BLaER1 treated with 17β-estradiol and CSF1 and Interleukin-3, amounts not matched to agents 10 nM and 100 nM (cell line): ENCODE data around the gene ARFRP1.

Source experiments
- H3K27ac ChIP-seq, 11 experiments: shearing (Covaris generic); formaldehyde crosslinking; 2 replicates each; pipeline ENCODE4 v1.8.1; 2022
- H3K27me3 ChIP-seq, 11 experiments: shearing (Covaris generic); formaldehyde crosslinking; 2 replicates each; pipeline ENCODE4 v1.8.1; 2022
- H3K36me3 ChIP-seq, 11 experiments: shearing (Covaris generic); formaldehyde crosslinking; 2 replicates each; pipeline ENCODE4 v1.8.1; 2022
- H3K4me1 ChIP-seq, 10 experiments: shearing (Covaris generic); formaldehyde crosslinking; 2 replicates each; pipeline ENCODE4 v1.8.1; 2022
- H3K4me2 ChIP-seq, 11 experiments: shearing (Covaris generic); formaldehyde crosslinking; 2 replicates each; pipeline ENCODE4 v1.8.1; 2022
- H3K4me3 ChIP-seq, 10 experiments: shearing (Covaris generic); formaldehyde crosslinking; 2 replicates each; pipeline ENCODE4 v1.8.1; 2022
- H3K9ac ChIP-seq, 11 experiments: shearing (Covaris generic); formaldehyde crosslinking; 2 replicates each; pipeline ENCODE4 v1.8.1; 2022
- H3K9me3 ChIP-seq, 11 experiments: shearing (Covaris generic); formaldehyde crosslinking; replicated peaks in 1 of 11; 2 replicates each; pipeline ENCODE4 v1.8.1; 2022
- H4K20me1 ChIP-seq, 11 experiments: shearing (Covaris generic); formaldehyde crosslinking; 2 replicates each; pipeline ENCODE4 v1.8.1; 2022
- Cebpa-rat ChIP-seq, 11 experiments: shearing (Covaris generic); IDR thresholded peaks; 2 replicates each; pipeline ENCODE4 v1.8.1; 2022

The ARFRP1 gene

DNA sequence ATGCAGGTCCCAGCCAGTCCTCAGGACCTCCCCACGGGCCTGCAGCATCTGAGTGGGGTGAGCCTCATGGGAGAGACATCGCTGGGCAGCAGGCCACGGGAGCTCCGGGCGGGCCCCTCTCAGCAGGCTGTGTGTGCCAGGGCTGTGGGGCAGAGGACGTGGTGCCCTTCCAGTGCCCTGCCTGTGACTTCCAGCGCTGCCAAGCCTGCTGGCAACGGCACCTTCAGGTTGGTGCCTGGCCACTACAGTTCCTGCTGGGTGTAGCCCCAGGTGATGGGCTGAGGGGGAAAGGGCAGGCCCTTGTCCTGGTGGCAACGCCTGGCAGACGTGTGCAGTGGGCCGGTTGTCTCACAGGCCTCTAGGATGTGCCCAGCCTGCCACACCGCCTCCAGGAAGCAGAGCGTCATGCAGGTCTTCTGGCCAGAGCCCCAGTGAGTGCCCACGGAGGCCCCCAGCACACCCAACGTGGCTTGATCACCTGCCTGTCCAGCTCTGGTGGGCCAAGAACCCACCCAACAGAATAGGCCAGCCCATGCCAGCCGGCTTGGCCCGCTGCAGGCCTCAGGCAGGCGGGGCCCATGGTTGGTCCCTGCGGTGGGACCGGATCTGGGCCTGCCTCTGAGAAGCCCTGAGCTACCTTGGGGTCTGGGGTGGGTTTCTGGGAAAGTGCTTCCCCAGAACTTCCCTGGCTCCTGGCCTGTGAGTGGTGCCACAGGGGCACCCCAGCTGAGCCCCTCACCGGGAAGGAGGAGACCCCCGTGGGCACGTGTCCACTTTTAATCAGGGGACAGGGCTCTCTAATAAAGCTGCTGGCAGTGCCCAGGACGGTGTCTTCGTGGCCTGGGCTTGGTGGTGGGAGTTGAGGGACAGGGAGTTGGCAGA lies 12.1 kb downstream of the ARFRP1 start:
- Histone ChIP-seq H3K4me1 (peaks cover 63 to 76% (median 70%) of the 10 kb centered on the region in 10 experiments), H3K4me2 (peak overlapping the region; percentile 89 to 99 (median 97)), H3K9me3 (no peaks in the 10 kb centered on the region), H3K9ac (peak overlapping the region in 10 of 11 experiments; percentile 31 to 75 (median 62); a peak in 18 of 22 replicates), H3K4me3 (no peak overlapping the region; a peak in 1 of 20 replicates), H3K27ac (peak overlapping the region in 7 of 11 experiments; percentile 46 to 61 (median 57); a peak in 14 of 22 replicates), H3K27me3 (no peaks in the 10 kb centered on the region), H4K20me1 (peaks cover 27 to 88% (median 68%) of the 10 kb centered on the region in 11 experiments), H3K36me3 (peaks cover 0 to 32% (median 10%) of the 10 kb centered on the region in 11 experiments; a peak in 11 of 22 replicates)
- TF ChIP-seq Cebpa-rat (IDR thresholded peaks at IDR 0.05), result no peak

DNA sequence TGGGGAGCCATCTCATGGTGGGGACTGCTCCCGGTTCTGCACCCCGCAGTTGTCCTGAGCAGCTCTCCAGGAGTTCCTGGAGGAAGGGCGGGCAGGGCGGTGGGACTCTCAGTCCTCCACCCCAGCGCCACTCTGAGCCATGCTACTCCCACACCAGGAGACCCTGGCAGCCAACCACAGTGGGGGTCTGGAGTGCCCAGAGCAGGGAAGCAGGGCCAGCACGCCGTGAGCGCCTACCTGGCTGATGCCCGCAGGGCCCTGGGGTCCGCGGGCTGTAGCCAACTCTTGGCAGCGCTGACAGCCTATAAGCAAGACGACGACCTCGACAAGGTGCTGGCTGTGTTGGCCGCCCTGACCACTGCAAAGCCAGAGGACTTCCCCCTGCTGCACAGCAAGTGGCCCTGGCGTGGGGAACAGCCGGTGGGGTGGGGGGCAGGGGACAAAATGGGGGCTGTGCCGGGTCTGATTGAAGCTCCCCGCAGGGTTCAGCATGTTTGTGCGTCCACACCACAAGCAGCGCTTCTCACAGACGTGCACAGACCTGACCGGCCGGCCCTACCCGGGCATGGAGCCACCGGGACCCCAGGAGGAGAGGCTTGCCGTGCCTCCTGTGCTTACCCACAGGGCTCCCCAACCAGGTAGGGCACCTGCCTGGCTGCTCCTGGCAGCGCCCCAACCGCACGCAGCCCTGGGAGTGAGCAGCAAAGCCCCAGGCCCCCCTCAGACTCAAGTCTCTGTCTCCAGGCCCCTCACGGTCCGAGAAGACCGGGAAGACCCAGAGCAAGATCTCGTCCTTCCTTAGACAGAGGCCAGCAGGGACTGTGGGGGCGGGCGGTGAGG lies 13.0 kb downstream of the ARFRP1 start:
- TF ChIP-seq Cebpa-rat (IDR thresholded peaks at IDR 0.05), result no peak
- Histone ChIP-seq H3K4me2 (no peak overlapping the region), H3K9me3 (no peaks in the 10 kb centered on the region), H4K20me1 (peaks cover 27 to 83% (median 61%) of the 10 kb centered on the region in 11 experiments), H3K9ac (peak overlapping the region in 2 of 11 experiments; percentile 59 to 75; a peak in 1 of 22 replicates), H3K4me3 (no peak overlapping the region), H3K4me1 (peaks cover 59 to 70% (median 65%) of the 10 kb centered on the region in 10 experiments), H3K27me3 (no peaks in the 10 kb centered on the region), H3K27ac (peak overlapping the region in 3 of 11 experiments; percentile 57 to 61 (median 59); a peak in 4 of 22 replicates), H3K36me3 (peaks cover 0 to 23% (median 5%) of the 10 kb centered on the region in 11 experiments; a peak in 10 of 22 replicates)

DNA sequence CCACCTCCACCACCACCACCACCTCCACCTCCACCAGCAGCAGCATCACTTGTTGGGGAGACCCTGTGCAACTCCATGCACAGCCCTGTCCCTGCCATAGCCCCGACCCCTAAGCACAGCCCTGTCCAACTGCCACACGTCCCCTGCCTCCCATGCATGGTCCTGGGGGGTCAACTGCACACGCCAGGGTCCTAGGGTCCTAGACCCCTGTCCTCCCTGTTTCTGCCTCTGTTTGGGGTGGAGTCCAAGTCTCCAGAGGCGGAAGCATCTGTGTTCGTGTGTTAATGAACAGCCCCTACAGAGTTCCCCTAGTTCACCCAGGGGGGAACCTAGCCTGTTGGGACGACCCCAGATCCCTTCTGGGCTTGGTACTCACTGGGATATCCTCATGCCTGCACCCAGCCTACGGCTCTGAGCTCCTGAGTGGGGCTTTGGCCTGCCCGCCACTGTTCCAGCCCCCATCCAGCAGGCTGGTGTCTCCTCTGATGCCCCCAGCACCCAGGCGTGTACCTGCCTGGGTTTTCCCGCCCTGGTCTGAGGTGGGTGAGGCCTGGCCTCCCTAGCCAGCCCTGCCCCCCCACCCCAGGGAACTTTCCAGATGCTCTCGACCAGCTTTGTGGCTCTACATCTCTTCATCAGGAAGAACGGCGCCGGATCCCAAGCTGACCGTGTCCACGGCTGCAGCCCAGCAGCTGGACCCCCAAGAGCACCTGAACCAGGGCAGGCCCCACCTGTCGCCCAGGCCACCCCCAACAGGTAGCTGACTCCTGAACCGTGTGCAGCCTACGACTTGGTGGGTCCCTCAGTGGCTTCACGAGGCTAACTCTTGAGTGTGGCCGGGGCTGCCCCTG lies 13.8 kb downstream of the ARFRP1 start:
- Histone ChIP-seq H3K4me1 (peaks cover 52 to 61% (median 57%) of the 10 kb centered on the region in 10 experiments), H3K36me3 (peaks cover 0 to 23% (median 5%) of the 10 kb centered on the region in 11 experiments; a peak in 9 of 22 replicates), H4K20me1 (peaks cover 21 to 81% (median 52%) of the 10 kb centered on the region in 11 experiments), H3K4me3 (no peak overlapping the region), H3K9me3 (no peaks in the 10 kb centered on the region), H3K4me2 (no peak overlapping the region), H3K27me3 (no peaks in the 10 kb centered on the region), H3K27ac (no peak overlapping the region), H3K9ac (no peak overlapping the region)
- TF ChIP-seq Cebpa-rat (IDR thresholded peaks at IDR 0.05), result no peak

DNA sequence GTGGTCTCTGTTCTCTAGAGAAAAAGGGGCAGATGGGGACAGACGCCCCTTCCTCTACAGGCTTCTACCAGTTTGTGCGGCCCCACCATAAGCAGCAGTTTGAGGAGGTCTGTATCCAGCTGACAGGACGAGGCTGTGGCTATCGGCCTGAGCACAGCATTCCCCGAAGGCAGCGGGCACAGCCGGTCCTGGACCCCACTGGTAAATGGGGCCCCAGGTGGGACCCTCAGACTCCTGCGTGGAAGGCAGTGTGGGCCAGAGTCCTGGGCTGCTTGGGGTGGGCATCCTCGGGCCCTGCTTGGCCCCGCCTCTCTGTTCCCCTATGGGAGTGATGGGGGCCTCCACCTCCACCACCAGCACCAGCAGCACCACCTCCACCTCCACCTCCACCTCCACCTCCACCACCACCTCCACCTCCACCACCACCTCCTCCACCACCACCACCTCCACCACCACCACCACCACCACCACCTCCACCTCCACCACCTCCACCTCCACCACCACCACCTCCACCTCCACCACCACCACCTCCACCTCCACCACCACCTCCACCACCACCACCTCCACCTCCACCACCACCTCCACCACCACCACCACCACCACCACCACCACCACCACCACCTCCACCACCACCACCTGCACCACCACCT lies 14.6 kb downstream of the ARFRP1 start:
- peaks cover 13 to 73% (median 45%) of the 10 kb centered on the region in 11 experiments for H4K20me1 ChIP-seq
- H3K4me1 ChIP-seq, result peaks cover 47 to 59% (median 54%) of the 10 kb centered on the region in 10 experiments
- no peak overlapping the region for H3K4me3 ChIP-seq
- H3K9ac ChIP-seq, result no peak overlapping the region
- no peaks in the 10 kb centered on the region for H3K9me3 ChIP-seq
- peaks cover 0 to 23% (median 5%) of the 10 kb centered on the region in 11 experiments; a peak in 9 of 22 replicates for H3K36me3 ChIP-seq
- no peaks in the 10 kb centered on the region for H3K27me3 ChIP-seq
- TF ChIP-seq Cebpa-rat (IDR thresholded peaks at IDR 0.05), result no peak
- no peak overlapping the region for H3K27ac ChIP-seq
- no peak overlapping the region for H3K4me2 ChIP-seq

DNA sequence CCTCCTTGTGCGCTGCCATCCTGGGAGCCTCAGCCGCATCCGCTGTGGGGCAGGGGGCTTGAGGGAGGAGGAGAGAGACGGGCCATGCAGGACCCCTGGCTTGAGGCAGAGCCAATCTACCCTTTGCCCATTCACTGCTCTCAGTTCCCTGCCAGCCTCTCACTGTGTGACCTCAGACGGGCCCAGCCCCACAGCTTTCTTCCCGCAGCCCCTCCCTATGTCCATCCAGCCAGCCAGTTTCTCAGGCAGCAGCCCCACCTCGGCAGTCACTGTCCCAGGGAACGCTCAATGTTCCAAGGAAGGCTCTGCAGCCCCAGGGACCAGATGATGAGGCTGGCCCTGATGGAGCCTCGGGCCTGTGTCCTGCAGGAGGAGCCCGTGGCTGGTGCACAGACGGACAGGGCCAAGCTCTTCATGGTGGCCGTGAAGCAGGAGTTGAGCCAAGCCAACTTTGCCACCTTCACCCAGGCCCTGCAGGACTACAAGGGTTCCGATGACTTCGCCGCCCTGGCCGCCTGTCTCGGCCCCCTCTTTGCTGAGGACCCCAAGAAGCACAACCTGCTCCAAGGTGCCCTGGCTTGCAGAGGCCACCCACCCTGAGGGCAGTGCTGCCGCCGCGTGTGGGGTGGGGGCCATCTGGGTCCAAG lies 15.2 kb downstream of the ARFRP1 start:
- Histone ChIP-seq H3K4me2 (peak overlapping the region in 9 of 11 experiments; percentile 23 to 66 (median 58); a peak in 13 of 22 replicates), H3K9ac (no peak overlapping the region; a peak in 1 of 22 replicates), H3K9me3 (no peaks in the 10 kb centered on the region), H3K4me1 (peaks cover 46 to 59% (median 52%) of the 10 kb centered on the region in 10 experiments), H3K4me3 (no peak overlapping the region), H3K27ac (no peak overlapping the region), H4K20me1 (peaks cover 7 to 67% (median 38%) of the 10 kb centered on the region in 11 experiments; a peak in 21 of 22 replicates), H3K36me3 (peaks cover 0 to 23% (median 5%) of the 10 kb centered on the region in 11 experiments; a peak in 9 of 22 replicates), H3K27me3 (no peaks in the 10 kb centered on the region)
- no peak for TF ChIP-seq Cebpa-rat (IDR thresholded peaks at IDR 0.05)

DNA sequence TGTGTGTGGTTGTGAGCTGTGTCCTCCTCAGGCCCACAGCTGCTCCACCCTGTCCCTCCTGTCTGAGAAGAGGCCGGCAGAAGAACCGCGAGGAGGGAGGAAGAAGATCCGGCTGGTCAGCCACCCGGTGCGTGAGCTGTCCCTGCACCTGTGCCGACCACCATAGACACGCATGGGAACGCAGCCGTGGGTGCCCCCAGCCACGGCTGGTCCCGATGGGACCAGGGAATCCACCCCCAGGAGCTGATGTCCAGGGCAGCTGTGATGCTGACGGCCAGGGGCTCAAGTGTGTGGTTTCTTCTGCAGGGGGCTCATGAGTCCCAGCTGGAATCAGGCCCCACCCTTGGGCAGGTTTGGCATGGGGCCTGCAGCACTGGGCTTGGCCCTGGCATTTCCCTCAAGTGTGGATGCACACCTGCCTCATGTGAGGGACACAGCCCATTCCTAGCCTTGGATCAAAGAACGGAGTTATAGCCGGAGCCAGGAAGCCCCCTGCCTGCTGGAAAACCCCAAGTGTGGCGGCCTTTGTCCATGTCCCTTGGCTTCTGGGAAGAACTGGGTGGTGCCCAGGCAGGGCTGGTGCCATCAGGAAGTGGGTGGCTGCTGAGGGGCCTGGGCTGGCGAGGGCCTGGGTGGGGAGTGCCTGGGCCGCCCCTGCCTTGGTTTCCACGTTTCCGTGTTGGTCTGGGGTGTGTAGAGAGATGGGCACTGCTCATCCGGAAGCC lies 15.9 kb downstream of the ARFRP1 start:
- Histone ChIP-seq H3K27me3 (no peaks in the 10 kb centered on the region), H3K36me3 (peaks cover 0 to 23% (median 5%) of the 10 kb centered on the region in 11 experiments; a peak in 9 of 22 replicates), H3K4me2 (peak overlapping the region; percentile 23 to 66 (median 54); a peak in 21 of 22 replicates), H3K27ac (no peak overlapping the region), H3K9me3 (no peaks in the 10 kb centered on the region), H3K9ac (peak overlapping the region in 4 of 11 experiments; percentile 3 to 50 (median 34); a peak in 4 of 22 replicates), H3K4me3 (no peak overlapping the region), H4K20me1 (peaks cover under 1 to 60% (median 31%) of the 10 kb centered on the region in 11 experiments; a peak in 21 of 22 replicates), H3K4me1 (peaks cover 46 to 59% (median 52%) of the 10 kb centered on the region in 10 experiments)
- TF ChIP-seq Cebpa-rat (IDR thresholded peaks at IDR 0.05), result no peak
